Urothelium cell line (cell line): Measurements from ENCODE around the gene PRR29.

Experiments
- DNase-seq: peaks from one replicate; pipeline ENCODE4 v3.0.0; 2011; ENCODE audit warnings: low spot score, mixed read lengths
- FAIRE-seq: peaks from 2 replicates; lab custom pipeline; 2011; peaks lifted over from hg19 to GRCh38; lab: Jason Lieb, UNC

PRR29 gene

DNA sequence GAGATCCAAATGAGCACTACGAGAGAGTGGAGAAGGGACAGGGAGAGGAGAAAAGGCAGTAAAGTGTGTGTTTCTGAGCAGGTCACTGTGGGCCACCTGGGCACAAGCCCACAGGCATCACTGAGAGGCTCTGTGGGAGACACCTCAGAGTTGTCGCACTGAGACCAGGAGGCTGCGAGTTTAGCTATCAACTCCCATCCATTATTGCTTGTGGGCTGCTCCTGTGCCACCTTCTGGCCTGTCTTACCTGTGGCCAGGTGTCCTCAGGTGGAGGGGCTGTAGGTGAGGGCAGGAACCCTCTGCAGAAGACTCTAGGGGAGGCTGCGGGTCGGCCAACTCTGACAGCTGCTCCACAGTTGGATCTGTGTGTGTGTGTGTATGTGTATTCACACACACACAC is 2.5 kb upstream of the PRR29 start:
- FAIRE-seq (no peak), DNase-seq (no peak)

DNA sequence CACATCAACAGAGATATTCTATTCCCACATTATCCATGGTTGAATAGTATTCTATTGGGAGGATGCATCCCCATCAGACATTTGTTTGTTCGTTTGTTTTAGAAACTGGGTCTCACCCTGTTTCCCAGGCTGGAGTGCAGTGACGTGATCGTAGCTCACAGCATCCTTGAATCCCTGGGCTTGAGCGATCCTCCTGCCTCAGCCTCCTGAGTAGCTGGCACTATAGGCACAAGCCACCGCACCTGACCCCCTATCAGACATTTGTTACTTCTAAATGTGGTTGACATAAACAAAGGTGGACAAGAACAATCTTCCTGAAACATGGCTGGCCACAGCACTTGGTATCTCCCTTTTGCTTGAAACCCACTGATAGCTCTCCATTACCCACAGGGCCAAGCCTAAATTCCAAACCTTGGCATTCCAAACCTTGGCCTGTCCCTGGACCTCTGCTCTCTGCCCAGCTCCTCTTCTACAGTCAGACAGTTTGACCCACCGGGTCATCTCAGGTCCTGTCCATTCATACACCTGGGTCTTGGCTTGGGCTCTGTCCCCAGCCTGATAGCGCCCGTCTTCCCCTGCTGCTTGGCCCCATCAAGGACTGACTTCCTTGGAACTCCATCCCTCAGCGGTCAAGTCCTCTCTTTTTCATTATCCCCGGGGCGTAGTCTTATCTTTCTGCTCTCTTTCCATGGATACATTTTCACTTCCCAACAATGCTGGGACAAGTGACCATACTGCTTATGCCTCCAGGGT is 1.5 kb upstream of the PRR29 start:
- no peak for DNase-seq
- no peak for FAIRE-seq

DNA sequence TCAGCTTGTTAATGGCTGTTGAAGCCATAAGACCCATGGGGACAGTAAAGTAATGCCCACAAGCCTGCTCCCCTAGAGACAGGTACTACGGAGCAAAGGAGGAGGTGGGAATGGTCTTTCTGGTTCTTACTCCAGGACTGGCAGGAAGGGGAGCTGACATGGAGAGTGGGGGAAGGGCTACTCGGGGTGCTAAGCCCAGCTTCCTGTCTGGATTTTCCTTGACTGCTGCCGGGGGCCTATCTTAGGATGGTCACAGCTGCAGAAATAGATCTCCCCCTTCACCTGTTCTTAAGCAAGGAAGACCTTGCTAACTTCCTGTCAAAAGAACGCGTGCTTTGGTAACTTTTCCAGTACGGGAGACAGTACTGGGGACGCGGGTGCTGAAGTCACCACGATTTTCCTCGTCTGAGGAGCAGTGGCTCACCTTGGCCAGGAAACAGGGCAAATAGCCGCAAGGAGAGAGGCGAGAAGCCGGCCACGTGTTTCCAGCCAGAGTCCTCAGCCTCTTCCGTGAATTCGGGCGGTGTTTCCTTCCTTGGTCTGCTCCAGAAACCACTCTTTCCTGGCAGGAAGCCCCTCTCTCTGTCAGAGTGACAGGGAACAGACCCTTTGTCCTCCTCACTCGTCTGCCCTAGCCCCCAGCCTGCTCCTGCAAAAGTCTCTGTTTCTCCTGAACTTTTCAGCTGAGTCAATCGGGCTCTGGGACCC is 656 bp upstream of the PRR29 start:
- FAIRE-seq, result peak; percentile 52
- no peak for DNase-seq

DNA sequence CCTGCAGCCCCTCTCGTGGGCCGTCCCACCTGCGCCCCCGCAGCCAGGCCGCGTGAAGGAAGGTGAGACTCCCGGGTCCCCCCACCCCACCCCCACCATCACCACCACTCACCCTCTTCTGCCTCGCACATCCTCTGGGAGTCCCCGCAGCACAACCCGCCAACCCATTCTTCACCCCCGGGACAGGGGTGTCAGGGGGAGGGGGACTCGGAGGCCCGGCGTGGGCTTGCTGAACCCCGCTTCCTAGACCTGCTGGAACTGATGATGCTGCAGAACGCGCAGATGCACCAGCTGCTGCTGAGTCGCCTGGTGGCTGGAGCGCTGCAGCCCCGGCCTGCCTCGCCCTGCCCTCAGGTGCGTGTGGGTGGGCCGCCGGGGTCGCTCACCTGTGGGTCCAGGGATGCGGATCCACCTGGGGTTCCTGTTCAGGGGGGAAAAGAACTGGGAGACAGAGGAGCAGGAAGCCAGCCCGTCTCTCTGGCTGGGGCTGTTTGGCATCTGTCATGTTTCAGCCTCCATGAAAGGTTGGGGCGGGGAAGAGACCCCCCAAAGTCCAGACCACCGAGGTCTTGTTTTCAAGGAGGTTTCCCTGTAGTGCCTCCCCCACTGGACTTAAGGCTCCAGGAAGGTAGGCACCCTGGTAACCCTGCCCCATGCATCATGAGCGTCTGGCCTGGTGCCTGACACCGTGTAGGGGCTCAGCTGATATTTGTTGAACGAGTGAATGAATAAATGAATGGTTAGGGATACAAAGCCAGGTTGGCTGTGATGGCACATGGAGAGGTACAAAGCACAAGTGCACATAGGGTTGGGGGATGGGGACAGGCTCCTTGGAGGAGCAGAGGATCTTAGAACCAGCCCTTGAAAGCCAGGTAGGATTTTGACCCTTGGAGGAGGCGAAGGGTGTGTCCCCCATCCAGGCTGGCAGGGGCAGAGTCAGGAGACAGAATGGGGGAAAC is 849 bp downstream of the PRR29 start:
- DNase-seq (no peak), FAIRE-seq (peak; percentile 44)

DNA sequence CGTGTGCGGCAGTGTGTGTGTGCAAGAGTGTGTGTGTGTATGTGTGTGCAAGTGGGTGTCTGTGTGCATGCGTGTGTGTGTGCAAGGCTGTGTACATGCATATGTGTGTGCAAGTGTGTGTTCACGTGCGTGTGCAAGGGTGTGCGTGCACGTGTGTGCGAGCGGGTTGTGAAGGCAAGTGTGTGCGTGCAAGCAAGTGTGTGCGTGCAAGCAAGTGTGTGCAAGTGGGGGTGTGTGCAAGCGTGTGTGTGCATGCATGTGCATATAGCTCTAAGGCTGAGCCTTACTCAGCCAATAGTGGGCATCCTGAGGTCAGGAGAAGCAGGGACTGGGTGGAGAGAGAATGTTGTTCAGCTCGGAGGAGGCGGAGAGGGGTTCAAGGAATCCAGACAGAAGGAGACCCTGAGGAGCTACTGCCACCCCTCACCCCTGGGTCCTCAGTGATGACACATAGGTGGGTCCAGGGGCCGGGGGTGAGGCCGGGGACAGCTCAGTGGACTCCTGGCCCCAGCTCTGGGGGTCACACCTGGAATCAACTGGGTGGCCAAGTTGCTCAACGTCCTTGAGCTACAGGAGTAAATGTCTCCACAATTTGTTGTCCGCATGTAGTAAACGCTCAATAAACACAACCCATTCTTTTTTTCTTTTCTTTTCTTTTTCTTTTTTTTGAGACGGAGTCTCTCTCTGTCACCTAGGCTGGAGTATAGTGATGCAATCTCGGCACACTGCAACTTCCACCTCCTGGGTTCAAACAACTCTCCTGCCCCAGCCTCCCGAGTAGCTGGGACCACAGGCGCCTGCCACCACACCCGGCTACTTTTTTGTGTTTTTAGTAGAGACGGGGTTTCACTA is 1.8 kb downstream of the PRR29 start:
- peak; percentile 99 for FAIRE-seq
- no peak for DNase-seq

DNA sequence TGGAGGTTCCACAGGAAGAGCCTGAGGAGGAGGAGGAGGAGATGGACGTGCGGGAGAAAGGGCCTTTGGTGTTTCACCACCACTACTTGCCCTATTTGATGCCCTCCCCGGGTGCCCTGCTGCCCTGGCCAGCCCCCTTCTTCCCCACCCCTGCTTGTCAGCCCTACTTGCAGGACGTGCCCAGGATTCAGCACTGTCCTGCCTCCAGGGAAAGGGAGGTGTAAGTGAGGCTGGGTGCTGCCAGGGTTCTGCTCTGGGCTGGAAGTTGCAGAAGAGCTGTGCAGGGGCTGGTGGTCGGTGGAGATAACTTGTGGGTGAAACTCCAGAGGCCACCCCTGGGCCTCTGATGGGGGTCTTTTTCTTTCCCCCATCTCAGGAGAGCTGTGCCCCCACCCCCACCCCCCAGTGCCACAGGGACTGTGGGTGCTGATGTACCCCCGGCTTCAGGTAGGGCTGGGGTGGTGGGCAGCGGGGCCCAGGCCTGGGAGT is 3.0 kb downstream of the PRR29 start:
- FAIRE-seq (no peak), DNase-seq (no peak)

DNA sequence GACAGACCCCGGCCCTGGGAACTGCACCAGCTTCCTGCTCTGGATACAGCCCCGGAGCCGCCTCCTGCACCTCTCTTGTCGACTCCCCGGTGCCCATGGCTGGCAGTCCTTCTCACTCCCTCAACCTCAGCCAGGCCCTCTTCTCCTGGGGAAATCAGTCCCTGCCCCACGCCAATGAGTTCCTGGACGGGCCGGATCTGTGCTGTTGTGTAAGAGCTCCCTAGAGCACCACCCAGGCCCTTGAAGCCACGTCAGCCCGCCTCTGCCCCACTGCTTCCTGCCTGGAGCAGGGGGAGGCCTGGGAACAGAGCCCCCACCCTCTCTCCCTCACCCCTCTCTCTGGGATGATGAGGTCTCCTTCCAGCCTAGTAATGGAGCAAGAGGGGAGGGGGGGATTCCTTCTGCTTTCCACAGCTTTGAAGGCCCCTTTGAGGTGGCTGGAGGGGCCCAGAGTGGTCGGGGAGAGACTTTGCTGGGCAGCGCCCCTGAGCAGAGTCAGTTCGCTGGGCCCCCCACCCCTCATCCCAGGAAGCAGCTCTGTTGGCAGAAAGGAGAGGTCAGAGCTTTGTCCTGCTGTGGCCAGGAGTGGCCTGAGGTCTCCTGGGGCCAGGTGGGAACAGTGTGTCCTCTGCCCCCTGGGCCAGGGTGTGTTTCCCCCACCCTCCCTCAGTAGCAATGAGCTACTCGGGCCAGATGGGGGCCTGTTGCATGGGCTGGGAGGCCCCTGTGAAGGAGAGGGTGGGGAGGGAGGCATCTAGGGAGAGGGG is 3.8 kb downstream of the PRR29 start:
- DNase-seq (no peak), FAIRE-seq (no peak)

DNA sequence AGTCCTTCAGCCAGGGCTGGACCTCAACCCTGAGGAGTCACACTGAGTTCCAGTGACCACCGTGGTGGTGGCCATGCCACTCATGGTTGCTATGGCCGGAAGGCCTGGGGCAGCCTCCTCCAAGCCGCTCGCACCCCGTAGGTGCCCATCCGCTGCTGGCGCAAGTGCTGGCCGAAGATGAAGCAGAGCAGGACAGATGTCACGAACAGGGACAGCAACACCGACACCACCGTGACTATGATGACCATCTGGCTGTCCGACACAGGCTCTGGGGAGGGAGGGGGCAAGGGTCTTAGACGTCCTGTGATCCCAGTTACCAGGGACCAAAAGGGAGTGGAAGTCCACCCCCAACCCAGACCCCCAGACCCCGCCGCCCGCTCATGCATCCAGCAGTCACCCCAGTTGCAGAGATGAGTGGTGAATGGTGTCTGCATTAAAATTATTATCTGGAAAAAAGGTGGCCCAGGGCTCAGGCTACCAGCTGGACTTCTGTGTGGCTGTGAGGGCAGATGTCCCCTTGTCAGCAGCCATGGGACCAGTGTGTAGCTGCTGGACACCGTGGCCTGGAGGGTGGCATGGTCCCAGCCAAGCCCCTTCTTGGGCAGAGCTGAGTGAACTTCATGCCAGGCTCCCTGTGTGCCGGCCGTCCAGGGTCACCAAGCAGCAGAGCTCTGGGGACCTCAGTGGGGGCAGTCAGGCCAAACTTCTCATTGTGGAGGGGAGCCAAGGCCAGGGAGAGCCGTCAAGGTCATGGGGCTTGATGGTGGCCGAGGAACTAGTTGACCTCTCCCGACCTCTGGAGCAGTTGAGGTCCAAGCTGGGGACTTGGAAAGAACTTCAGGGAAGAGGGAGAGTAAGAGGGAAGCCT is 4.7 kb downstream of the PRR29 start:
- FAIRE-seq, result peak; percentile 78
- no peak for DNase-seq

DNA sequence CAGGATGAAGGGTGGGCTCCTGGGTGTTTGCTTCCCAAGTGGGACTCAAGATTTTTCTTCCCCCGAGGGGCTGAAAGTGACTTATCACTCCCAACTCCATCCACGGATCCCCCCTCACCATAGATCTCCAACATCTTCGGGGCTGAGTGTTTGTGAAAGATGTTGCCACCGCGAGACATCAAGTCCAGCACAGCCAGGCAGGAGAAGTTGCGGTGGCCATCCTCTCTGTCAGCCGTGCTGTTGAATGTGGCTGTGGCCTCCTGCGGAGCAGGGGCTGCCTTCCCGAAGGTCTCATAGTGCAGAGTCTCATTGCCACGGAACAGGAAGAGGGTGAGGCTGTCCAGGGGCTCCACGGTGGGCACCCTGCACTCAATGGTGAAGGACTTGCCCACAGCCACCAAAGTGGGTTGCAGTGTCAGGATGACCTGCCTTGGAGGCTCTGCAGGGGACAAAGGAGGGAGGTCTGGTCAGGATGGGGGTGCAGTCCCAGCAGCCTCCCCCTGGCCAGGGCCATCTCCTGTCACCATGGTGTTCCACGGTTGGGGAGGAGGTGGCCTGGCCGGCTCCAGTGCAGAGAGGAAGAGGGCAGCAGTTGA is 5.5 kb downstream of the PRR29 start:
- peak; percentile 46 for FAIRE-seq
- DNase-seq, result no peak

DNA sequence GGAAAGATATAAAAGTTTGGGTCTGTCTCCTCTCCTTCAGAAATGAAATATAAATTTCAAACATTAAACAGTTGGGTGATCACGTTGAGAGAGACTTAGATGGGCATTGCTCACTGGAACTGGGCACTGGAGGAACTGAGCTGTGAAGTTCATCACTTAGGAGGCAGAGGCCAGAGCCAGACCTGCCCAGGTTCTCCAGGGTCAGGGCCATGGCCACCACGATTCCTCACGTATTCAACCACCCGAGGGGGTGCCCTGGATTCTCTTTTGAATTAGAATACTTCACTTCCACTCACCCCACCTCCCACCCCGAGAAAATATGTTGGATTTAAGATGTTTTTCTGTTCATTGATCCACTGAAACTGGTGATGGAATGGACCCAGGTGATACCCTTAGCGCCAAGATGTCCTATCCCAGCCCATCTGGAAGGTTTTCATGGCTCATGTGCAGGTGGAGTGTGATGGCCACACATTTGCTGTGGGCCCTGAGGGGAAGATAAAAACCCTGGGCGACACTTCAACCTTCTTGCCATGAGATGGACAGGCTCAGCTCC is 6.1 kb downstream of the PRR29 start:
- FAIRE-seq (no peak), DNase-seq (no peak)

DNA sequence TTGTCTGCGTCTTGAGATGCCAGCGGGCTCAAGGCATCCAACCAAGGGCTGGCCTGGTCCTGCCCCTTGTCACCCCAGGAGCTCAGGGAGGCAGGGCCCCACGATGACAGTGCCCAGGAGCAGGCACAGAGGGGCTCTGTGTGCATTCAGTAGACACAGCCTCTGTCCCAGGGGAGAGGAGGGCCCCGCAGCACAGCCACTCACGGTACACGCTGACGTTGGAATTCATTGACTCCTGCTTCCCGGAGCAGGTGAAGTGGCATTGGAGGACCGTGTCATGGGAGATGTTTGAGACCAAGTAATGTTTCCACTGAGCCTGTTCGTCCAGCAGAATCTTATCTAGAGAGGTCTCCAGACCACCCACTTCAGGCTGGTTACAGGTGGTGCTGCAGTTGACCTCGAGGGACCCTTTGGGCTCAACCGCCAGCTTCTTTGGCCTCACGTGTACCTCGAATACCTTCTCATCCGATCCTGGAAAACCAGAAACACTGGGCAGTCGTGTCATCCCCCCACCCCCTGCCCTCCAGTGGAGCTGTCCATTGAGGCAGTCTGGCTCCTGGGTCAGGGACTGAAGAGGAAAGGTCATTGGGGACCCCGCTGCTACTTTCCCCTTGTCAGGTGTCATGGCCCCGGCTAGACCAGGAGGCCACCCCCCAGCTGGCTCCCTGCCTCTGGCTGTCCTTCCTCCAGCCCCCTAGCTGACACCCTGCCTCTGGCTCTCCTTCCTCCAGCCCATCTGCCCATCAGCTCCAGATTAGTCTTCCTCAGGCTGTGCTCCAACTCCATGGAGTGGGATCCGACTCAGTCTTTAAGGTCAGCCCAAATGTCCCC is 7.0 kb downstream of the PRR29 start:
- FAIRE-seq (no peak), DNase-seq (no peak)

DNA sequence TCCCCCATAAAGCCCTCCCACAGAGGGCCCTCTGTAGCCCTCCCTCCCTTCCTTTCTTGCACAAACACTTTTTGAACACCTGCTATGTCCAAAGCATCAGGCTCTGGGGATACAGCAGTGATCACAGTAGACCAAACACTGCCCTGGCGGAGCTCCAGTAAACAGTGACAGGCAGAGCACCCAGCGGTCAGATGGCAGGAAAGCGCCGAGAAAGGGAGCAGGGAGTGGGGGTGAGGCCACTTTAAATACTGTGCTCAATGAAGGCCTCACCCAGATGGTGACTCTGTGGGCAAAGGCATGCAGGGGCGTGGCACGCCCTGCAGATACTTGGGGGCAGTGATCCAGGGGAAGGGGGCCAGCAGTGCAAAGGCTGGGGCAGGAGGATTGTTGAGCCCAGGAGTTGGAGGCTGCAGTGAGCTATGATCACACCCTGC is 7.6 kb downstream of the PRR29 start:
- DNase-seq (peak; percentile 84), FAIRE-seq (peak; percentile 94)

DNA sequence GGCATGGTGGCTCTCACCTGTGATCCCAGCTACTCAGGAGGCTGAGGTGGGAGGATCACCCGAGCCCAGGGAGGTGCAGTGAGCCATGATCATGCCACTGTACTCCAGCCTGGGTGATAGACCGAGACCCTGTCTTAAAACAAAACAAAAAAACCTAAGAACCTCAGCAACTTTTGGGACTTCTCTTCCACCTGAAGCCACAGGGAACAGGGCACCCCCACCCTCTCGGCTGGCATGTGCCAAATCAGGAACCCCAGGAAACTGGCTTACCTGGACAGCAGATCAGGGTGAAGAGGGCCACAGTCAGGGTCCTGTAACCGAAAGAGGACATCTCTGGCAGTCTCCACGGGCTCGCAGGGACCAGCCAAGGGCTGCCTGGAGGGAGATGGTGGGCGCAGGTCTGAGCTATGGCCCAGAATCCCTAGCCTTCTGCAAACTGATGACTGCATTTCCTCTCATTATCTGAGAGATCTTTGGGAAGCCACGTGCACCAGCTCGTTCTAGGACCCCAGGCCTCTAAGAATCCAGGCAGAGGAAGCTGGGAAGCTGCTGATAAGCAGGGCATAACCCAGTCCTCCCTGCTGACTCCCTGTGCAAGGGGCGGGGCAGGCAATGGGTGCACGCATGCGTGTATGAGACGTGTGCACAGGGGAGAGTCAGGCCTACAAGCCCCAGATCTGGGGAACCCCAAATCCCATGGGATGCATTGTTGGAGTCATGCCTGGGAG is 8.4 kb downstream of the PRR29 start:
- FAIRE-seq, result no peak
- DNase-seq, result no peak

DNA sequence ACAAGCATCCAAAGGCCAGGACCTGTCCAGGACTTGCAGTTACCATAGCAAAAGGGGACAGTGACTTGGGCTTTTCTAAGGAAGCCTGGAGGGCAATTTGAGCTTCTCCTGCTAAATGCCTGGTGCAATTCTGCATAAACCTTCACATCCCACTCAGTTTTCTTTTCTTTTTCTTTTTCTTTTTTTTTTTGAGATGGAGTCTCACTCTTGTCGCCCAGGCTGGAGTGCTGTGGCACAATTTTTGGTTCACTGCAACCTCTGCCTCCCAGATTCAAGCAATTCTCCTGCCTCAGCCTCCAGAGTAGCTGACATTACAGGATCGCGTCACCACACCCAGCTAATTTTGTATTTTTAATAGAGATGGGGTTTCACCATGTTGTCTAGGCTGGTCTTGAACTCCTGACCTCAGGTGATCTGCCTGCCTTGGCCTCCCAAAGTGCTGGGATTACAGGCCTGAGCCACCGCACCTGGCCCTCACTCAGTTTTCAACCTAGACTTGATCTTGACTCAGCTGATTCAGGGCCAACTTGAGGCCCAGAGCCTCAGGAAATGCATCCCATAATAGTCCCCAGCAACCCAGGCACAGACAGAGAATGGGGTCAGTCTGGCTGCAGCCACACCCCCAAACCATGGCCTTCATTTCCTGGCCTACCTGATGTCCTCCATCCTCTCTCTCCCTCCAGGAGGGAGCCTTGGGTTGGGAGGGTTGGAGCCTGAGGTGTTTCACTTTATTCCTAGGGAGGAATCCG is 9.1 kb downstream of the PRR29 start:
- DNase-seq (peak; percentile 38), FAIRE-seq (peak; percentile 58)

DNA sequence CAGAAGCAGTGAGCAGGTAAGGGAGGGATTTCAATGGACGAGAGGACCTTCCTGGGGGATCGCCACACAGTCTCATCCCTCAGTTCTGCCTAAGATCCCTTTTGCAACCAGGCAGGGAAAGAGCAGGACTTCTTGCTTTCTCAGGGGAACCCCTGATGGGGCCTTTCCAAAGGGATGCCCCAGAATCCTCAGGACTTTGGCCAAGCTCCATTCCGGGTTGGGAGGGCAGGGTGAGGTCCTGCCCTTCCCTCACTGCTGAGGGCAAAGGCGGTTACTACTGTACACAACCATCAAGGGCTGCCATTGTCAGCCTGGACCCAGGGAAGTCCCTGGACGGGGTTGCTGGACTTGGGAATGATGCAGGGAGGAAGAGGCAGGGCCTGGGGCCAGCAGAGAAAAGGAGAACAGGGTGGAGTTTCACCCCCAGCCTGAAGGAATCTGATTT is 9.7 kb downstream of the PRR29 start:
- DNase-seq (peak; percentile 6), FAIRE-seq (no peak)

DNA sequence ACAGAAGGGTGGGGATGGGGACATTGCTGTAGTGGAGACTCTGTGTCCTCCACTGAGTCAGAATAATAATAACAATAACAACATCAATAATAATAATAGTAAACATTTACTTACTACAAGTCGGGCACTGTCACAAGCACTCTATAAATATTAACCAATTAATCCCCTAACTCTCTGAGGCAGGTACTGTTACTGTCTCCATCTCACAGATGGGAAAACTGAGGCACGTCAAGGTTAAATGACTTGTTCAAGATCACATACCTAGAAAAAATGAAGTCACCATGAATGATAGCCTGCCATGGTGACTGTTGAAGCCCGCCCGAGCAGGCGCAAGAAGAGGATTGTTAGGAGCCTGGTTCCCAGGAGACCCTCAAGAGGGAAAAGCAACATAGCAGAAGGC is 10.2 kb downstream of the PRR29 start:
- no peak for FAIRE-seq

More for the DNA sequence above, 10.2 kb downstream of the PRR29 start:
- no peak for DNase-seq
